GM12891 (cell line): ENCODE results near the gene SCT.

Experiments
- POLR2A ChIP-seq: IDR thresholded peaks from 2 replicates; pipeline ENCODE4 v1.6.1; 2011; ENCODE audit warnings: low read depth, low read length, control low read depth
- POLR2AphosphoS5 ChIP-seq: IDR thresholded peaks from 2 replicates; pipeline ENCODE4 v1.6.1; 2011; ENCODE audit warnings: low read depth, low read length, control low read depth
- SPI1 ChIP-seq: IDR thresholded peaks from 2 replicates; pipeline ENCODE4 v1.6.1; 2011; ENCODE audit warnings: low read depth, low read length, control low read depth
- TAF1 ChIP-seq: IDR thresholded peaks from 2 replicates; pipeline ENCODE4 v1.6.1; 2011; ENCODE audit warnings: low read depth, low read length, control low read depth

- no peak for TF ChIP-seq TAF1
- TF ChIP-seq POLR2A = no peak
- TF ChIP-seq POLR2AphosphoS5 = no peak
- no peak for TF ChIP-seq SPI1
These were observed 28.2 kb upstream of the SCT start for GRCh38 chr11:655036-655726.
